Transverse colon (tissue), 4 donors: Measurements from ENCODE around the gene HHIP. TPM values are rescaled to one million over a fixed set of nuclear protein-coding genes. Genes with fewer than 3 reads are reported as not detected.

Experiments
- DNase-seq: peaks from one replicate; pipeline ENCODE4 v3.0.0-alpha.2; 2019
- H3K27ac ChIP-seq, 4 donors: fragments of 200-600 bp; sonication (generic); 2 replicates each; pipeline ENCODE4 v1.5.1; 2016 to 2018; ENCODE audit warnings: inconsistent platforms in 4 of 4
- H3K27me3 ChIP-seq: fragments of 200-600 bp; sonication (generic); 2 replicates; pipeline ENCODE4 v1.5.1; 2017; ENCODE audit warnings: inconsistent platforms
- H3K36me3 ChIP-seq, 4 donors: fragments of 200-600 bp; sonication (generic); 2 replicates each; pipeline ENCODE4 v1.5.1; 2017 to 2019; ENCODE audit warnings: inconsistent platforms in 4 of 4
- H3K4me1 ChIP-seq, 4 donors: fragments of 200-600 bp; sonication (generic); 2 replicates each; pipeline ENCODE4 v1.5.1; 2017 to 2020; ENCODE audit warnings: inconsistent platforms in 4 of 4
- H3K4me3 ChIP-seq, 4 donors: fragments of 200-600 bp; sonication (generic); 1 replicate in 1 of 4; 2 replicates in 3 of 4; pipeline versions ENCODE4 v1.5.1 to v1.6.1; 2017 to 2019; ENCODE audit warnings: inconsistent platforms in 4 of 4
- H3K9me3 ChIP-seq, 2 donors: fragments of 200-600 bp; sonication (generic); 2 replicates each; pipeline ENCODE4 v1.5.1; 2017 to 2019; ENCODE audit warnings: inconsistent platforms in 2 of 2
- CTCF ChIP-seq, 5 experiments: fragments of 200-600 bp in 3 of 5; fragments of 450-650 bp in 2 of 5; sonication (generic) in 3 of 5; IDR thresholded peaks; 1 replicate in 2 of 5; 2 replicates in 3 of 5; pipeline ENCODE4 v1.5.1; 2016 to 2017; ENCODE audit warnings: antibody characterized with exemption in 5 of 5, inconsistent platforms in 3 of 5, mild to moderate bottlenecking in 2 of 5, moderate library complexity in 1 of 5
- EP300 ChIP-seq: sonication (generic); formaldehyde crosslinking; IDR thresholded peaks from one replicate; pipeline ENCODE4 v1.6.1; 2017; ENCODE audit warnings: antibody characterized with exemption, low read depth
- POLR2A ChIP-seq: fragments of 450-650 bp; IDR thresholded peaks from one replicate; pipeline ENCODE4 v1.6.1; 2016; ENCODE audit warnings: antibody characterized with exemption, mild to moderate bottlenecking, moderate library complexity
- POLR2AphosphoS5 ChIP-seq, 3 donors: sonication (generic); formaldehyde crosslinking; IDR thresholded peaks; one replicate each; pipeline ENCODE4 v1.6.1; 2016; ENCODE audit warnings: antibody characterized with exemption in 3 of 3
- WGBS, 2 donors: methylation state at CpG; one replicate each; pipeline ENCODE4 v1.1.5; 2018; ENCODE audit warnings: low coverage in 1 of 2; 5-methylcytosine and 5-hydroxymethylcytosine counted together
- in situ Hi-C, 4 donors: fragments of 200-750 bp; cut with MboI; loops; one replicate each; pipeline versions ENCODE4 v1.15.0 to v1.15.1; 2017; ENCODE audit warnings: low sequenced_read_pairs in 3 of 4, low pct_ligation_motif_present in 1 of 4, low pct_unique_long_range_greater_than_20kb in 1 of 4
- intact Hi-C: fragments of 100-400 bp; cut with DNase I; formaldehyde crosslinking; loops from one replicate; pipeline ENCODE4 v1.15.1; 2023; ENCODE audit warnings: low total_unique reads
- total RNA-seq, 4 donors: library from RNA; depleted of rRNA; stranded (reverse); fragments of >200 nt; gene quantifications; one replicate each; pipeline ENCODE4 v1.1.0, GENCODE V29; 2016

Gene HHIP
- total RNA-seq, 4 donors from 2014 or later, result 0.20 to 5.9 (median 3.3) TPM

GRCh38 chr4:144686921-144687320, 41.0 kb downstream of the HHIP start:
- 80 to 84% methylated on average over 2 of the region's 2 CpGs for WGBS, 2 donors
- Histone ChIP-seq H3K27me3 (no peaks in the 10 kb centered on the region), H3K27ac (no peak overlapping the region), H3K4me3 (no peak overlapping the region), H3K36me3 (no peaks in the 10 kb centered on the region), H3K4me1 (peaks cover 0 to 9% (median 0%) of the 10 kb centered on the region in 4 donors), H3K9me3 (no peaks in the 10 kb centered on the region)
- intact Hi-C loops, result no loop called here
- in situ Hi-C loops, result no loop called here
- TF ChIP-seq CTCF (IDR thresholded peaks at IDR 0.05) (no peak), POLR2A (no peak), EP300 (no peak), POLR2AphosphoS5 (IDR thresholded peaks at IDR 0.05) (no peak)
- no peak for DNase-seq

GRCh38 chr4:144687466-144687865, 41.5 kb downstream of the HHIP start:
- Histone ChIP-seq H3K4me3 (no peak overlapping the region), H3K4me1 (peaks cover 0 to 9% (median 0%) of the 10 kb centered on the region in 4 donors), H3K27me3 (no peaks in the 10 kb centered on the region), H3K27ac (no peak overlapping the region), H3K9me3 (no peaks in the 10 kb centered on the region), H3K36me3 (no peaks in the 10 kb centered on the region)
- no peak for TF ChIP-seq POLR2A
- TF ChIP-seq POLR2AphosphoS5 (IDR thresholded peaks at IDR 0.05), result no peak
- no peak for TF ChIP-seq CTCF (IDR thresholded peaks at IDR 0.05)
- no peak for TF ChIP-seq EP300
- intact Hi-C loops, result no loop called here
- in situ Hi-C loops, result no loop called here
- no peak for DNase-seq
- WGBS, 2 donors, result 82 to 89% methylated on average over 1 of the region's 1 CpG

GRCh38 chr4:144688035-144688569, 42.1 kb downstream of the HHIP start:
- H3K36me3 ChIP-seq, result no peaks in the 10 kb centered on the region
- no peak overlapping the region for H3K4me3 ChIP-seq
- no peaks in the 10 kb centered on the region for H3K9me3 ChIP-seq
- H3K27ac ChIP-seq, result no peak overlapping the region
- WGBS, 2 donors, result 81 to 82% methylated on average over 3 of the region's 3 CpGs
- H3K27me3 ChIP-seq, result no peaks in the 10 kb centered on the region
- TF ChIP-seq POLR2AphosphoS5 (IDR thresholded peaks at IDR 0.05), result no peak
- peaks cover 0 to 9% (median 0%) of the 10 kb centered on the region in 4 donors for H3K4me1 ChIP-seq
- in situ Hi-C loops (no loop called here), intact Hi-C loops (no loop called here)
- no peak for DNase-seq

- intact Hi-C loops, result no loop called here
- WGBS, 2 donors, result 89 to 96% methylated on average over 2 of the region's 2 CpGs
- Histone ChIP-seq H3K4me3 (no peak overlapping the region), H3K27ac (no peak overlapping the region), H3K4me1 (peaks cover 0 to 9% (median 0%) of the 10 kb centered on the region in 4 donors), H3K36me3 (no peaks in the 10 kb centered on the region), H3K9me3 (no peaks in the 10 kb centered on the region), H3K27me3 (no peaks in the 10 kb centered on the region)
- no peak for TF ChIP-seq CTCF (IDR thresholded peaks at IDR 0.05)
- no peak for TF ChIP-seq EP300
- TF ChIP-seq POLR2A, result no peak
- TF ChIP-seq POLR2AphosphoS5 (IDR thresholded peaks at IDR 0.05), result no peak
- DNase-seq, result no peak
- in situ Hi-C loops, result no loop called here
These were observed 43.2 kb downstream of the HHIP start for GRCh38 chr4:144689125-144689524.

GRCh38 chr4:144695721-144696120, 49.8 kb downstream of the HHIP start:
- H3K4me1 ChIP-seq, result no peaks in the 10 kb centered on the region
- in situ Hi-C loops, result no loop called here
- intact Hi-C loops, result no loop called here
- 85 to 90% methylated on average over 3 of the region's 3 CpGs for WGBS, 2 donors
- TF ChIP-seq EP300, result no peak
- TF ChIP-seq CTCF (IDR thresholded peaks at IDR 0.05), result no peak
- TF ChIP-seq POLR2A, result no peak
- TF ChIP-seq POLR2AphosphoS5 (IDR thresholded peaks at IDR 0.05), result no peak
- no peaks in the 10 kb centered on the region for H3K9me3 ChIP-seq
- no peak overlapping the region for H3K27ac ChIP-seq
- no peak overlapping the region for H3K4me3 ChIP-seq
- no peak for DNase-seq
- H3K36me3 ChIP-seq, result no peaks in the 10 kb centered on the region
- H3K27me3 ChIP-seq, result no peaks in the 10 kb centered on the region
